ENCODE results near the gene OR51L1.
"Not testable (repeated sequence)": the region's sequence is repeated elsewhere in the genome, so short reads cannot be mapped to it uniquely, and the experiment has no call there.

Gene OR51L1, protein sequence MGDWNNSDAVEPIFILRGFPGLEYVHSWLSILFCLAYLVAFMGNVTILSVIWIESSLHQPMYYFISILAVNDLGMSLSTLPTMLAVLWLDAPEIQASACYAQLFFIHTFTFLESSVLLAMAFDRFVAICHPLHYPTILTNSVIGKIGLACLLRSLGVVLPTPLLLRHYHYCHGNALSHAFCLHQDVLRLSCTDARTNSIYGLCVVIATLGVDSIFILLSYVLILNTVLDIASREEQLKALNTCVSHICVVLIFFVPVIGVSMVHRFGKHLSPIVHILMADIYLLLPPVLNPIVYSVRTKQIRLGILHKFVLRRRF

DNA sequence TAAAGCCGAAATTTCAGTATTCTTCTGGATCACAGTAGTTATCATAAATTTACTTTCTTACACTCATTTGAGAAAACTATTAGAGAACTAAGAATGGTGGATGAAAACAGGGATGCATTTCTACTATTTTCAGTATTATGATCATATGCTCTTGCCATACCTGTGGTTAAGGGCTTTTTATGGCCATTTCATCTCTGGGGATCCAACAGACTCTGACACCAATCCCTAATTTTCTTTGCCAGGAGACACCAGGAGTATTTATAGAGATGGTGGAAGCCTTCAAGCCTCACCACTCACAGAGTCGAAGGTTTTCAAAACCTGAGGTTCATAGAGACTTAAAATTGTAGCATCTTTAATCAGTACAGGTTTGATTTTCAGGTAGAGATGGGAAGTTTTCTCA lies at the start of gene OR51L1:
Gene OR51L1, plus strand, starts transcription at position 301 of the 400 bp plus-strand sequence. CDS start 4,132 bp downstream, outside the sequence.
- no peak for DNase-seq

DNA sequence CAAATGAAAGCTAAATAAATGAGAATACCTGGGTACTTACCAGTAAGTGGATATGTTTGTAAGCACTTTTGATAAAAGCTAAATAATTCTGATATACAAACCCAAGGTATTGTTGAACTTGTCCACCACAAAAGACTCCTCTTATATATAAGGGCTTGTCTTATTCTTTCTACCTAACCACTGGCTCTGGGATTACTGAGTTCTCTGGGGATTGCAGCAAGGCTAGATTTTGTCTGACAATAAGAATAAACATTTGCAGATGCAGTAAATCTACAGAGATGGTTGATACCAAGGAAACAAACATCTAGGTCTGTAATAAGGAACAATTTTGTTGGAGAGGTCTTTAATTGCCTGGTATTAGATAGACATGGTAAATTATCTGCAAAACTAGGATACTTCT lies 47.1 kb upstream of the OR51L1 start, which contains the start of gene OR51A4:
Gene OR51A4, minus strand, starts transcription at position 101 of the 400 bp plus-strand sequence. CDS start 505 bp downstream, outside the sequence.
- no peak for DNase-seq

DNA sequence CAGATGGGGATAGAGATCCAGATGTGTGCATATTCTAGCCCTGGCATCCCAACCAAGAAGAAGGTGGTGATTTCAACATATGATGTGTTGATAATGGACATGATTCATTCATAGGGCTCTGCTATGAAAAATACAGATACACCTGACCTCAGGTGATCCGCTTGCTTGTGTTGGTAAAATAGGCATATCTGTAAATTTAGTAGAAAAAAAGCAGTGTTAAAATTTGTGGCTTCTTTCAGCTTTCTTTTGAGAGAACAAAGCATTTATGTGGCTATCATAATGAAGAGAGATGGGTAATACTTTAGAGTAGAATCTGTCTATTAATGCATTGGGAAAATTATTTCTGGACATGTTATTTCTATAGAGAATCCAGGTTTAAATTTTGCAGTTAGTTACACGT lies 39.0 kb upstream of the OR51L1 start, which contains the start of gene OR51A2:
Gene OR51A2, minus strand, starts transcription at position 101 of the 400 bp plus-strand sequence. Its CDS starts 0 bp downstream, at position 101.
- not testable (repeated sequence) for DNase-seq

DNA sequence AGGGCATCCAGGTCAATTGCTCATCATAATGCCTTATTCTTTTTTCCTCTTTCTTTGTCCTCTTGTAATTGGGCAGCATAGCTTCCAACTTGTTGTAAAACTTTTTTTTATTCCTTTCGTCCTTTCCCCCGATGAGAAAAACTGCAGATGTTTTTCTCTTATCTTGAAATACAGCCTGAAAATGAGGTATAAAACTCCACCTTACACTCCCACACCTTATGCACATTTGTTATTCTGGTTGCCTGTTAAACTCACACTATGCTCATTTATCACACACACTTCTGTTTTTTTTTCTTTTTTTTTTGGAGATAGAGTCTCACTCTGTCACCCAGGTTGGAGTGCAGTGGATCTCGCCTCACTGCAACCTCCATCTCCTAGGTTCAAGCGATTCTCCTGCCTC lies 37.3 kb upstream of the OR51L1 start:
- DNase-seq: no peak

DNA sequence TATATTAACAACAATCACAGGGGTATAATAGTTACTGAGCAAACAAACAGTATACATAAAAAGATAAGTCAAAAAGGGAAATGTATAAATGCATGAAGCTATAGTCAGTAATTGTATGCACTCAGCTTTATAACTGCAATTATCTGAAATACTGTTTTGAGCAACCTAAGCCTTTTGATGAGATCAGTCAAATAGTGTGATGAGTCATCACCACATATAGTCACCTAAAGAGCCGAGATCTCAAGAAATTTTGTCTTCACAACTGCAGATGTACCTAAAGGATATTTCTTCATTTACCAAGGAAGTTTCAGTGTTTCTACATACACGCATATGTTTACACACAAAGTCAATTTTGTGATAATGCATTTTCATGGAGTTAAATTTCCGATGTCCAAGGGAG lies 33.8 kb upstream of the OR51L1 start:
- no peak for DNase-seq

DNA sequence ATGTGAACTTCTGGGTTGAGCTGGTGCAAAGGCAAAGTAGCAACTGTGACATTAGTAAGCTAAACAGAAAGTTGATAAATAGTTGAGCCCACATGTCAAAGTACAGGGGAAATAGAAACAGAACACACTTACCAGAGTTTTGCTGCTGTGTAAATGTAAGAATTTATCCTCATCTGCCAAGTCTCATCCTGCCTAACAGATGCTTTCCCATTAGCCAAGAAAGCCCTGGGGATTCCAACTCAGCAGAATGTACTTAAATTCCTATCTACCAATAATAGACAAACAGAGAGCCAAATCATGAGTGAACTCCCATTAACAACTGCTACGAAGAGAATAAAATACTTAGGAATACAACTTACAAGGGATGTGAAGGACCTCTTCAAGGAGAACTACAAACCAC lies 31.8 kb upstream of the OR51L1 start:
- no peak for DNase-seq

DNA sequence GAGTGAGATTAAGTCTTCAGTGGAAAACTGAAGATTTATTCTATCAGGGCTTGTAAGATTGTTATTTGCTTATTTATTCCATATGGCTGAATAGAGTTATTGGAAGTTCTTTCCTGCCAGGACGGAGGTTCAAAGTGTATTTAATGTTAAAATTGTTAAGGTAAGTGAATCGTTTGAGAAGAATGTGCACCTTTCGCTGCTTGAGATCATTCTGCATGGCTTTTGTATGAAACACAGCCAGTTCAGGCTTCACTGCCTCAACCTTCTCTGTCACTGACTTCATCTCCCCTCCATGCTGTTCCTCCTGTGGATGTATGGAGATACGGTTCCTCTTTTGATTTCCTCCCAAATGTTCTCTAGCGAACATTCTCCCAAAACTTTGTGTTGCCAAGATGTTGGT lies 19.2 kb upstream of the OR51L1 start:
- DNase-seq: peak; percentile 43

DNA sequence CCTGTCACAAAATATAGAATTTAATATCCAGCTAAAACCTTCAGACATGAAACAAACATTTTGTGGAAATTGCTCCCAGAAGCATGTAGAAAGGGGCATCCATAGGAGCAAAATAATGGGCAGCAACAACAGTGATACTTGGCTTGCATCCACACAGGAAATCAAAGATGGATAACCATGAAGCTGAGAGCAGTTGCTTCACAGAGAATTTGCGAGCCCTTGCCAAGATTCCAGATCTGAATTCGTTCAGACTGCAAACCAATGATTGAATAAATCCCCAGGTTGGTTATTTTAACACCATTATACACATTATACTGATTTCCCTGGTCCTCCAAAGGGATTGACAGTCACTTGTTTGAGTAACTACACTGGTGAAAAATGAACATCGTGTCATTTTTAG lies 15.6 kb upstream of the OR51L1 start:
- DNase-seq: no peak

DNA sequence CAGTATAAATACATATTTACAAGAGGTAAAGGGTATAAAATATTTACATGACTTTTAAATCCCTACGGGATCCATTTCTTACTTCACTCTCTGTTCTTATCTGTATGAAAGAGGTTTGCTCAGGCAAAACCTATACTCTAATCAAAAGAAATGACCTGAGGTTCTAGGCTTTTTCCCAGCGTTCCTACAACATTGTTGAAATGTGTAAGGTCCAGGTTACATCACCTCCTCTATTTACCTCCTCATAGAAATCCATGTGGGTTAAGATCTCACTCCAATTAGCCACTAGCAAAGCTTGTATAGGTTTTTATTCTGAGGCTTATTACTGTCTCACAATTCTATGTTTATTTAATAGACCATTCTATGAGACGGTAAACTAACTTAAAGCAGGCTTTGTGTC lies 12.0 kb upstream of the OR51L1 start:
- DNase-seq: no peak

DNA sequence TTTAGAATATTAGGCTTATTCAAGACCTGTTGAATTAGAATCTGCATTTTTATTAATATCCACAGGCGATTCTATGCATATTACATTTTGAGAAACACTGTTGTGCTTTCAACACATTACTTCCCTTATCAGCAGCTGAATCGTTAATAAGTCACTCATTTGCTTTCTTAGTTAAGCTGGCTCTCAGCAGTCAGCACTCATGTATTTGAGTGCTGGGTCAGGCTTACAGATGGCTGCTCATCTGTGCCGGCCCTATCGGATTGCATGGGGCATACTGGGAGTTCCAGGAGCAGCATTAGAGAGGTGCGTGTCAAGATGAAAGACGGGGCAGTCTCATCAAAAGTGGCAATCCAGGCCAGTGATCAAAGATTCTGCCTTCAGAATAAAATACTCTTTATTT lies 10.8 kb upstream of the OR51L1 start:
- DNase-seq: peak; percentile 86

DNA sequence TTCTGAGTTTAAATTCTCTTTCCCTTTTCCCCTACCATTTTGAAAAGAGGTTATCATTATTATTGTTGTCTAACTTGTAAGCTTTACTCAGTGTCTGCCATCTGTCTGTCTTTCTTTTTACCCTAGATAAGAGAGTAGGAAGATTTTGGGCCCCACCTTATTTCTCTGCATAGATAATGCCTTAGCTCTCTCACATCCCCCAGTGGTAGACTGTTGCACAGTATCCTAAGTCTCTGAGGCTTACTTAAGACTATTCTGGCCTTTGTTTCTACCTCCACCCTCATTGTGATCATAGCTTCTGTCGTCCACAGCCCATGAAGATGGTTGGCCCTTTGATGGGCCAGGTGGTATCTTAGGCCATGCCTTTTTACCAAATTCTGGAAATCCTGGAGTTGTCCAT lies 3.6 kb upstream of the OR51L1 start:
- no peak for DNase-seq

DNA sequence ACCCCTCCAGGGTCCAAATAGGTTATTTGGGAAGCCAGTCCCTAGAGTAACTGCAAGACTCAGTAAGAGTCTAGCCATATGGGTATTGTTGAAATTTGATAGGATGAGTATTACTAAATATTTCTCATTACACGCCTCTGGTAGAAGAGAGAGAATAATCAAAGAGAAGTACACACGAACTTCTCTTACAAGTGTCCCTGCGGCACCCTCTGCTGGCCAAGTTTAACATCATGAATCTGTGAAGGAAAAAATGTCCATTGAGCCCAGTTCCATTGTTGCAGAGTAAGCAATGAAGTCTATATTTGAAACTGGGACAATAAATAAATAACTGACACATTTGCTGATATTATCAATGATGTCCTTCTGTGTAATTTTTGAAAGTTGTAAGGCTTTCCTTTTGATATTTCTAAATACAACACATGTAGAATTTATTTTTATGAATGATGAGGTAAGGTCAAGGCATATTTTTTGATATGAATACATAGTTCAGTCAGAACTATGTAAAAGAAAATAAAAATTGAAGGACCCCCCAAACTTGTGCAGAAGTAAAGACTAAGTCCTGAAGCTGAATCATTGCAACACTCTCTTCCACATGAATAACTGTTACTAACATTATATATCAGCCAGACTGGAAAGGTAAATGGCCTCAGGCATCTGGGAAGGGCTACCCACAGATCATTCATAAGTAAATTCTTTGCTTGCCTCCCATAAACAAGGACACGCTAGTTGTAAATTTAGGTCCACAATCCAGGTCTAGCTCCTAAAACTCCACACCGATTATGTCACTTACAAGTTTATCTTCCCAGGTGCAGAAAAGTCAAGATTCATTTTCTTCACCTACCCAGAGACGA lies 10.0 kb downstream of the OR51L1 start:
- peak; percentile 59 for DNase-seq

DNA sequence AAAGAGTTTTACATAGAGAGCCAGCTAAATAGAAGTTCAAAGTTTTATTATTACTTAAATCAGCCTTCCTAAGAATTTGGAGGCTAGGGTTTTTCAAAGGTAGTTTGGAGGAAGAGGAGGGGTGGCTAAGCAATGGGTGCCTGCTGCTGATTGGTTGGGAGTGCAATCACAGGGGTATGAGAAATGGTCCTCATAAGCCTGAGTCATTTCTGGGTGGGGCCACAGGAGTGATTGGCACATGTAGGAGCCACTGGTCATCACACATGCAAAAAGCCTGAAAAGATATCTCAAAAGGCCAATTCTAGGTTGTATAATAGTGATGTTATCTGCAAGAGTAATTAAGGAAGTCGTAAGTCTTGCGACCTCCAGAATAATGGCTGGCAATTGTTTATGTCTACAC lies 12.9 kb downstream of the OR51L1 start:
- no peak for DNase-seq

DNA sequence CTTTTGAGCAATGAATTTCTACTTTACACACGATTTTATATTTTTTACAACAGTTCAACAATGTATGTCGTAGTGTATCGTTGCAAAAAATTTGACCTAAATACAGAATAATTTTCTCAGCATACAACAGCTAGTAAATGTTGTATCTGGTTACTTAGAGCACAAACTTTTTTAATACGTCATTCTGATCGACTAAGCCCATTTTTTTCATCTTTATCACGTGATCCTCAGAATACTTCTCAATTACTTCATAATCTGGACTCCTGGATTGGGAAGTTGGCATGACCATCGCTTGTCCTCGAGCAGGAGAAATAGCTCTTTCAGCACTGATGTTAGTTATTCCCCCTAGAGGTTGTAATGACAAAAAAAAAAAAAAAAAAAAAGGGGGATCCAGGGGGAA lies 16.6 kb downstream of the OR51L1 start:
- DNase-seq: no peak

DNA sequence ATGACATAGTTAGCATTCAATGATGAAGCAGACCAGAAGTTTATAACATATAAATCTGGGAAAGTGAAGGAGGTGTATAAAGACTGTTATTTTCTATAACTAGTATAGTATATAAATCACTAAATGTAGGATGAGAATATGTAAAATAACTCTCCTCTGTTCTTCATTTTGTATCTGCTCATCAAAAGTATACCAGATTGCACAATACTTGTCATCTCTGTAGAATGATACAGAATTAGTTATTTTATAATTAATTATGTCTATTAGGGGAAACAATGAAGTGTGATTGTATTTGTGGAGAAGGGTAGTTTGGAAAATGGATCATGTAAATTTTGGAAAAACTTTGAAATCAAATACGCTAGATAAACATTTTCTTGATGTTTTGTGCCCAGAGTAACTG lies 18.4 kb downstream of the OR51L1 start:
- DNase-seq: no peak

DNA sequence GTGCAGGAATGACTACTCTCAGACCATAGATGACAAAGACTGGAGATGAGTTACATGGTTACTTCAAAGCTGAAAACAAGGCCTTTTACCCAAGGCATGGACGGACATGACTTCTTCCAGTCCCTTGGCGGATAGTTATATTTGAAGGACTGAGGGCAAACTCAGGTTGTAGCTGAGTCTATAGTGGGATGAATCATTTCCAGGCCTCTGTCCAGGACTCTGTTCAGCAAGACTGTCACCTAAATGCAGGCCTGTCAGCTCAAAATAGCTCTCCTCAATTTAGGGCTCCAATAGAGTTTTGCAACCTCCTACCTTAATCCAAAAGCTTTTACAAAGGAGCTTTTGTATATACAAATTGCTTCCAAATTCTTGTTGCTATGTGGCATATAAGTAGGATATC lies 27.3 kb downstream of the OR51L1 start:
- no peak for DNase-seq

DNA sequence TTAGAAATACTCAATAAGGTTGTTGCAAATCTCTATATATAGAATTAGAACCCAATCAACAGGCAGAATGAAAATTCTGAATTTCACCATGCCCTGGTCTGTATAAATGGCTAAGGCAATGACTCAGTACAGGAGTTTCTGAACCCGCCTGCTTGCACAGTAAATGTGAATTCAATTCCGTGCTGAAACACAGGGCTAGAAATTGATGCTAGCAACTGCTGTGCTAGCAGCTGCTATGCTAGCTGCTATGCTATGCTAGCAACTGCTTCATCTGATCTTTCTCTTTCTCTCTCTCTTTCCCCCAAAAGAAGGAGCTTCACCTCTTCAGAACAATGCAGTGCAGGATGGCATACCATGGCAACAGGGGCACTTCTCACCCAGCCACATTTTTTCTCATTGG lies 42.0 kb downstream of the OR51L1 start:
- DNase-seq: no peak

DNA sequence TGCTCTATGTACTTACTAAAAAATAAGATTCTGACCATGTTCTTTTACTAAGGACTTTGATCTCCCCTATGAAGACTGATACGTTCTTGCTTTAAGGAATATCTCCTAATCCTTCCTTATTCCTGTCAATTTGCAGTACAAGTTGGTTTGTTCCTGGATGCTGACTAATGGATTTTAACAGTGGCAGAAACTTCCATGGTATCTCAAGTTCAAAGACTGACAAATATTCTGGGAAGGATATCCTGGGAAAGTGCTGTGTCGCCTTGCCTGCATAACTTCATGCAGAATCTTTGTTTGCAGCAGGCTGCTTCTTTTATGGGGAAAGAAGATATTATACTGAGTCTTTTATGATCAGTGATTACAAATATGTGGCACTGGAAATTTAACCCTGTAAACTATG lies 43.3 kb downstream of the OR51L1 start:
- DNase-seq: no peak

DNA sequence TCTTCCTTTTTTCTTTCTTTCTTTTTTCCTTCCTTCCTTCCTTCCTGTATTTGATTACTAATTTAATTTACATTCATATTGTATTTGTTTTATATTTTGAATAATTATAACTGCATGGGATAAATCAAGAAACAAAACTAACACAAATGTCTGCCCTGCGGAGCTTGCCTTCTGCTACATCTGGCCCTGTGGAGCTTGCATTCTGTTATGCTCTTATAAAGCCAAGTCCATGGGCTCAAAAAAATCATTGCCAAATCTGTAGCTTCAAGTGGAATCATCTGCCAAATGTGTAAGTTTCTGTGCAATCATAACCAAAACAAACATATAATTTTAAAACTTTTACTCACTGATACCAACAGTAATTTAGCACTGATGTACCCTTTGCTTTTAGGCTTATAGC lies 43.7 kb downstream of the OR51L1 start:
- DNase-seq: no peak

DNA sequence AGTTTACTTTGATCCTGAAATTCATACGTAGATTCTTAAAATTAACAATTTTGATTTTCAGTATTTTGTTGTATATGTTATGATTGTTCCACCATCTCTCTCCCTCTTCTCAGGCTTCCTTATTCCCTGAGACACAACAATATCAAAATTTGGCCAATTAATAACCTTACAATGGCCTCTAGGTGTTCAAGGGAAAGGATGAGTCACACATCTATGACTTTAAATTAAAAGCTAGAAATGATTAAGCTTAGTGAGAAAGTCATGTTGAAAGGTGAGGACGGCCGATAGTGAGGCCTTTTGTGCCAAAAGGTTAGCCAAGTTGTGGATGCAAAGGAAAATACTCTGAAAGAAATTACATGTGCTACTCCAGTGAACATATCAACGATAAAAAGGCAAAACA lies 46.2 kb downstream of the OR51L1 start:
- no peak for DNase-seq

DNA sequence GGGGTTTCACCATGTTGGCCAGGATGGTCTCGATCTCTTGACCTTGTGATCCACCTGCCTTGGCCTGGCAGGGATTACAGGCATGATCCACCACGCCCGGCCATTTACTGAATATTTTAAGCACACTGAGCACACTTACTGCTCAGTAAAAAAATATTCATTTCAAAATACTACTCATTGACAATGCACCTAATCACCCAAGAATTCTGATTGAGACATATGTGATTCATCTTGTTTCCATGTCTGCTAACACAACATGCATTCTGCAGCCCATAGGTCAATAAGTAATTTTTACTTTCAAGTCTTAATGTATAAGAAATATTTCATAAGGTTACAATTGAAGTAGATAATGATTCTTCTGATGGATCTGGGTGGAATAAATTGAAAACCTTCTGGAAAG lies 47.4 kb downstream of the OR51L1 start:
- DNase-seq: no peak

DNA sequence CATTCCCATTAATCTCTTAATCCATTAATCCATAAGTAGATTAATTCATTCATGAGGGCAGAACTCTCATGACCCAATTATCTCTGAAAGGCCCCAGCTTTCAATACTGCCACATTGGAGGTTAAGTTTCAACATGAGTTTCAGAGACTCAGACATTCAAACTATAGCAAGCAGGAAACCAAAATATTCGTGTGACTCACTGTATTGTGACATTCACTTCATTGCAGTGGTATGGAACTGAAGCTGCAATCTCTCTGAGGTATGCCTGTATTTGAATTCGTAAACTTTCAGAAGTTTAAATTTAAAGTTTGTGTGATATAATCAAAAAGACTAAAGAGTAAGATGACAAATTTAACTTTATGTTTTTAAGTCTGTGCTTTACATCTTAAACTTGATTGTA lies 48.7 kb downstream of the OR51L1 start:
- DNase-seq: no peak

DNA sequence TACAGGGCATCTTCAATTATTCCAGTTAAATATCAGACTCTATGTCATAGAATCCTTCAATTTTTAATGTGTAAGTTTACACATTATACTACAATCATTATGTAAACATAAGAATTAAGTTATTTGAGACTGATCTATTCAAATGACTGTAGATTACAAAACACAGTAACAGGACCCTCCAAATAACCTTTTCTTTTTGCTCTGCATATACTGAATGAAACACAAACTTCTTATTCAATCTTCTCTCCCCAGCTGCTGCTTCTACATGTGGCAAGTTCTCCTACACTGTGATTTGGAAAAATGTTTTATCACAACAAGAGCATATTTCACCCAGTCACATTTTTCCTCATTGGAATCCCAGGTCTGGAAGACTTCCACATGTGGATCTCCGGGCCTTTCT lies 51.6 kb downstream of the OR51L1 start, which contains the start of gene OR52J3:
Gene OR52J3, plus strand, starts transcription at position 301 of the 400 bp plus-strand sequence. Its CDS starts 0 bp downstream, at position 301.
- DNase-seq: no peak

DNA sequence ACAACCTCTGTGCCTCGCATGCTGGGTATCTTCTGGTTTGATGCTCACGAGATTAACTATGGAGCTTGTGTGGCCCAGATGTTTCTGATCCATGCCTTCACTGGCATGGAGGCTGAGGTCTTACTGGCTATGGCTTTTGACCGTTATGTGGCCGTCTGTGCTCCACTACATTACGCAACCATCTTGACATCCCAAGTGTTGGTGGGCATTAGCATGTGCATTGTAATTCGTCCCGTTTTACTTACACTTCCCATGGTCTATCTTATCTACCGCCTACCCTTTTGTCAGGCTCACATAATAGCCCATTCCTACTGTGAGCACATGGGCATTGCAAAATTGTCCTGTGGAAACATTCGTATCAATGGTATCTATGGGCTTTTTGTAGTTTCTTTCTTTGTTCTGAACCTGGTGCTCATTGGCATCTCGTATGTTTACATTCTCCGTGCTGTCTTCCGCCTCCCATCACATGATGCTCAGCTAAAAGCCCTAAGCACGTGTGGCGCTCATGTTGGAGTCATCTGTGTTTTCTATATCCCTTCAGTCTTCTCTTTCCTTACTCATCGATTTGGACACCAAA lies 52.2 kb downstream of the OR51L1 start:
- no peak for DNase-seq

All from kidney glomerular epithelial cell (primary cell).